HCT116 (cell line): ENCODE results near the gene FBXO31. TPM values are rescaled to one million over a fixed set of nuclear protein-coding genes. Genes with fewer than 3 reads are reported as not detected.

Experiments
- ATAC-seq: fragments of 200-7000 bp; cut with Tn5 transposase; 2 replicates; pipeline ENCODE4 v1.9.1; 2020; ENCODE audit warnings: mild to moderate bottlenecking, moderate library complexity
- BruUV-seq: library from RNA; stranded (reverse); fragments of 400-500 nt; replicated peaks from 2 replicates; lab custom pipeline; 2021; lab: Mats Ljungman, UMichigan
- CTCF ChIA-PET: fragments of 300-600 bp; sonication (Branson Sonifier 250); formaldehyde crosslinking; loops from one replicate; lab custom pipeline; 2021; ENCODE audit warnings: antibody characterized with exemption; lab: Charles Lee
- POLR2A ChIA-PET: fragments of 300-600, 350-600 bp; sonication (Branson Sonifier 250); formaldehyde crosslinking; loops from one replicate; lab custom pipeline; 2021; ENCODE audit warnings: antibody characterized with exemption; lab: Charles Lee
- RAD21 ChIA-PET, 2 experiments: fragments of 300-600 bp; sonication (Branson Sonifier 250); formaldehyde crosslinking; loops; one replicate each; lab custom pipeline; 2023; ENCODE audit warnings: low total read pairs in 2 of 2; ENCODE audit not compliant: uncharacterized antibody in 2 of 2, unreplicated experiment in 2 of 2, low non-redundant PET in 1 of 2; lab: Charles Lee
- DNase-seq: peaks from one replicate; pipeline ENCODE4 v3.0.0-alpha.2; 2010; ENCODE audit warnings: low read depth, low spot score
- H2AFZ ChIP-seq: fragments of 200-600 bp; shearing (Covaris generic), sonication (generic); 2 replicates; pipeline ENCODE4 v1.6.1; 2017; ENCODE audit warnings: low read depth, mixed run types, mixed read lengths, antibody characterized with exemption, low read length; ENCODE audit not compliant: poor library complexity, severe bottlenecking
- H3K27ac ChIP-seq: 2 replicates; pipeline ENCODE4 v1.5.1; 2012; ENCODE audit warnings: low read depth, low read length
- H3K27me3 ChIP-seq: fragments of 200-600 bp; sonication (generic); 2 replicates; pipeline ENCODE4 v1.6.1; 2016; ENCODE audit warnings: mixed run types, low read length, mixed read lengths; ENCODE audit not compliant: insufficient read depth
- H3K36me3 ChIP-seq, 2 experiments: fragments of 200-500 bp in 1 of 2; fragments of 200-600 bp in 1 of 2; sonication (Bioruptor generic) in 1 of 2; sonication (generic) in 1 of 2; 2 replicates each; pipeline versions ENCODE4 v1.5.1 to v1.6.1; 2014 to 2016; ENCODE audit warnings: low read length in 2 of 2, inconsistent platforms in 1 of 2, mixed read lengths in 1 of 2, mixed run types in 1 of 2; ENCODE audit not compliant: insufficient read depth in 2 of 2, control insufficient read depth in 1 of 2
- H3K4me1 ChIP-seq, 2 experiments: fragments of 200-600 bp in 1 of 2; sonication (generic) in 1 of 2; 2 replicates each; pipeline versions ENCODE4 v1.5.1 to v1.6.1; 2012 to 2017; ENCODE audit warnings: low read length in 2 of 2, inconsistent platforms in 1 of 2, mild to moderate bottlenecking in 1 of 2, mixed read lengths in 1 of 2, mixed run types in 1 of 2, moderate library complexity in 1 of 2; ENCODE audit not compliant: insufficient read depth in 2 of 2, control insufficient read depth in 1 of 2
- H3K4me2 ChIP-seq: fragments of 200-600 bp; sonication (generic); 2 replicates; pipeline ENCODE4 v1.6.1; 2017; ENCODE audit warnings: mixed run types, low read length, mixed read lengths
- H3K4me3 ChIP-seq, 2 experiments: fragments of 200-600 bp in 1 of 2; sonication (generic) in 1 of 2; replicated peaks in 1 of 2; 2 replicates each; pipeline ENCODE4 v1.5.1; 2011 to 2016; ENCODE audit warnings: low read length in 2 of 2, control low read depth in 1 of 2, low read depth in 1 of 2, mild to moderate bottlenecking in 1 of 2, mixed read lengths in 1 of 2, mixed run types in 1 of 2
- H3K79me2 ChIP-seq: fragments of 200-600 bp; sonication (generic); 2 replicates; pipeline ENCODE4 v1.6.1; 2017; ENCODE audit warnings: mild to moderate bottlenecking, mixed run types, low read length, moderate library complexity, mixed read lengths; ENCODE audit not compliant: insufficient read depth
- H3K9ac ChIP-seq: fragments of 200-600 bp; sonication (generic); 2 replicates; pipeline ENCODE4 v1.6.1; 2016; ENCODE audit warnings: low read length, mixed read lengths
- H3K9me2 ChIP-seq: fragments of 200-600 bp; sonication (generic), shearing (Covaris generic); 2 replicates; pipeline ENCODE4 v1.6.1; 2017; ENCODE audit warnings: mixed run types, mild to moderate bottlenecking, moderate library complexity; ENCODE audit not compliant: insufficient read depth
- H3K9me3 ChIP-seq, 2 experiments: fragments of 200-500 bp in 1 of 2; fragments of 200-600 bp in 1 of 2; sonication (Bioruptor generic) in 1 of 2; sonication (generic) in 1 of 2; 2 replicates each; pipeline ENCODE4 v1.6.1; 2014 to 2017; ENCODE audit warnings: low read length in 2 of 2, mixed read lengths in 2 of 2, inconsistent platforms in 1 of 2, low read depth in 1 of 2, mild to moderate bottlenecking in 1 of 2, mixed run types in 1 of 2, moderate library complexity in 1 of 2; ENCODE audit not compliant: control insufficient read depth in 1 of 2, insufficient read depth in 1 of 2
- H4K20me1 ChIP-seq: fragments of 200-600 bp; sonication (generic), shearing (Covaris generic); 2 replicates; pipeline ENCODE4 v1.6.1; 2017; ENCODE audit warnings: mixed run types, mild to moderate bottlenecking, moderate library complexity; ENCODE audit not compliant: insufficient read depth
- ATF3 ChIP-seq: IDR thresholded peaks from 2 replicates; pipeline ENCODE4 v1.6.1; 2012
- CBX3 ChIP-seq: IDR thresholded peaks from 2 replicates; pipeline ENCODE4 v1.6.1; 2012; ENCODE audit warnings: low read depth
- CEBPB ChIP-seq: IDR thresholded peaks from 2 replicates; pipeline ENCODE4 v1.6.1; 2012; ENCODE audit warnings: low read depth
- EGR1 ChIP-seq: IDR thresholded peaks from 2 replicates; pipeline ENCODE4 v1.6.1; 2012; ENCODE audit warnings: low read depth
- ELF1 ChIP-seq: IDR thresholded peaks from 2 replicates; pipeline ENCODE4 v1.6.1; 2012; ENCODE audit warnings: low read depth, borderline replicate concordance
- EZH2phosphoT487 ChIP-seq: fragments of 200-600 bp; IDR thresholded peaks from 2 replicates; pipeline ENCODE4 v1.6.1; 2018; ENCODE audit warnings: antibody characterized with exemption, borderline replicate concordance
- MAX ChIP-seq: IDR thresholded peaks from 2 replicates; pipeline ENCODE4 v1.6.1; 2012
- REST ChIP-seq: IDR thresholded peaks from 2 replicates; pipeline ENCODE4 v1.6.1; 2012; ENCODE audit warnings: low read depth
- SIN3A ChIP-seq: IDR thresholded peaks from 2 replicates; pipeline ENCODE4 v1.6.1; 2012; ENCODE audit warnings: low read depth
- SP1 ChIP-seq: IDR thresholded peaks from 2 replicates; pipeline ENCODE4 v1.6.1; 2012; ENCODE audit warnings: low read depth
- SRF ChIP-seq: IDR thresholded peaks from 2 replicates; pipeline ENCODE4 v1.6.1; 2012; ENCODE audit warnings: low read depth
- TCF7L2 ChIP-seq: IDR thresholded peaks from 2 replicates; pipeline ENCODE4 v1.7.0; 2011; ENCODE audit warnings: borderline replicate concordance, inconsistent platforms; ENCODE audit not compliant: insufficient read depth, insufficient read length; ENCODE audit errors: extremely low read depth
- YY1 ChIP-seq: IDR thresholded peaks from 2 replicates; pipeline ENCODE4 v1.6.1; 2011; ENCODE audit warnings: low read length, low read depth, moderate library complexity, mild to moderate bottlenecking; ENCODE audit not compliant: insufficient replicate concordance; ENCODE audit errors: extremely low read depth
- ZBTB33 ChIP-seq: IDR thresholded peaks from 2 replicates; pipeline ENCODE4 v1.6.1; 2011; ENCODE audit warnings: mild to moderate bottlenecking, low read length, moderate library complexity; ENCODE audit not compliant: insufficient replicate concordance; ENCODE audit errors: extremely low read depth
- intact Hi-C: fragments of 100-400 bp; cut with micrococcal nuclease; formaldehyde crosslinking; loops from 2 replicates; pipeline ENCODE4 v1.10.0; 2022
- total RNA-seq: library from RNA; stranded (reverse); gene quantifications from one replicate; pipeline ENCODE4 v1.2.1, GENCODE V29; 2021; ENCODE audit not compliant: unreplicated experiment

The FBXO31 gene
- total RNA-seq, 1 experiment from 2014 or later, result 52.1 TPM

GRCh38 chr16:87334651-87335624 is 48.6 kb downstream of the FBXO31 start:
- ATAC-seq (no peak), DNase-seq (no peak)
- Histone ChIP-seq H3K9me2 (no peaks in the 10 kb centered on the region), H3K27ac (no peak overlapping the region), H3K79me2 (peaks cover 14% of the 10 kb centered on the region; the same call in 1 of the 2 replicates), H3K4me1 (no peaks in the 10 kb centered on the region; a peak in 1 of 4 replicates), H3K9me3 (no peaks in the 10 kb centered on the region), H3K36me3 (peaks cover 25 to 33% of the 10 kb centered on the region in 2 experiments; a peak in 3 of 4 replicates), H2AFZ (no peak overlapping the region), H4K20me1 (no peaks in the 10 kb centered on the region), H3K4me2 (no peak overlapping the region), H3K4me3 (no peak overlapping the region), H3K27me3 (no peaks in the 10 kb centered on the region), H3K9ac (no peak overlapping the region)
- no peak for TF ChIP-seq TCF7L2
- TF ChIP-seq SP1, result no peak
- TF ChIP-seq ZBTB33, result no peak
- no peak for TF ChIP-seq EGR1
- no peak for TF ChIP-seq CBX3
- no peak for TF ChIP-seq SIN3A
- no peak for TF ChIP-seq SRF
- TF ChIP-seq ELF1, result no peak
- no peak for TF ChIP-seq MAX
- TF ChIP-seq ATF3, result no peak
- TF ChIP-seq CEBPB, result no peak
- no peak for TF ChIP-seq REST
- no peak for TF ChIP-seq YY1
- TF ChIP-seq EZH2phosphoT487, result no peak
- ChIA-PET RAD21 (no interaction called here), CTCF (no interaction called here), POLR2A (no interaction called here)
- intact Hi-C loops, result no loop called here
- BruUV-seq, result no TSS peak
